Lung microvascular endothelial cell (primary cell): ENCODE measurements around the gene ADORA1. TPM values are rescaled to one million over a fixed set of nuclear protein-coding genes. Genes with fewer than 3 reads are reported as not detected.

ENCODE experiments used
- DNase-seq, 2 donors: peaks; one replicate each; pipeline versions ENCODE4 v3.0.0 to v3.0.0-alpha.2; 2010; ENCODE audit warnings: low read depth in 2 of 2
- total RNA-seq: library from RNA; depleted of rRNA; stranded (reverse); fragments of >200 nt; gene quantifications from 2 replicates; pipeline ENCODE4 v1.2.1, GENCODE V29; 2014

Gene ADORA1
- total RNA-seq, 1 donor from 2014 or later: not detected

DNA sequence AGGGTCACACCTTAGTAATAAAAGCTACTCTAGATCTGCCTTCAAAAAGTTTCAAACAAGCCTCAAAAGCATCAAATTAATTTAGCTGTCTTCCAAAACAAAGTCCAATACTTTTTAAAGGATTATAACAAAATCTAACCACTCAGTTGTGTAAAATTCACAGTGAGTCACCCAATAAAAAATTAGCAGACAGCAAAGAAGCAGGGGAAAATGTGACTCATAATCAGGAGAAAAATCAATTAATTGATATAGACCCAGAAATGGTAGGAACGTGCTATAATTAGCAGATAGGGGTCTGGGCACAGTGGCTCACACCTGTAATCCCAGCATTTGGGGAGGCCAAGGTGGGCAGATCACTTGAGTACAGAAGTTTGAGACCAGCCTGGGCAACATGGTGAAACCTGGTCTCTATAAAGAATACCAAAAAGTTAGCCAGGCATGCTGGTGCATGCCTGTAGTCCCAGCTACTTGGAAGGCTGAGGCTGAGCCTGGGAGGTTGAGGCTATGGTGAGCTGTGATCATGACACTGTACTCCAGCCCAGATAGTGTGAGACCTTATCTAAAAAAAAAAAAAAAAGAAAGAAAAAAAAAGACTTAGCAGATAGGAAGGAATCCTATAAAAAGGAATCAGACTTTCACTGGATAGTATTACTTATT lies 33.6 kb upstream of the ADORA1 start:
- DNase-seq: no peak

DNA sequence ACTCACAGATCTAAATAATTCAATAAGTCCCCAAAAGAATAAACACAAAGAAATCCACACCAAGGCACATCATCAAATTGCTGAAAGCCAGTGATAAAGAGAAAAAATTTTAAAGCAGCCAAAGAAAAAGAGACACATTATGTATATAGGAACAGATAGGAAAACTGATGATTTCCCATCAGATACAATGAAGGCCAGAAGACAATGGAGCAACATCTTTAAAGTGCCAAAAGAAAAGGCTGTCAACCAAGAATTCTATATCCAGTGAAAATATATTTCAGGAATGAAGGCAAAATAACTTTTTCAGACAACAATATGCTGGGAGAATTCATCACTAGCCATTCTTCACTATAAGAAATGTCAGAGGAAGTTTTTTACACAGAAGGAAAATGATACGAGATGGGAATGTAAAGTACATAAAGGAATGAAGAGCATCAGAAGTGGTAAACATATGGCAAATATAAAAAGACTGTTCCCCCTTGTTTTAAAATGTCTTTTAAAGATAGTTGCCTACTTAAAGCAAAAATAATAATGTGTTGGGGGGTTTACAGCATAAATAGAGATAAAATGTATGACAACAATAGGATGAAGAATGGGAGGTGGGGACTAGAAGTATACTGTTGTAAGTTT lies 32.4 kb upstream of the ADORA1 start:
- no peak for DNase-seq

DNA sequence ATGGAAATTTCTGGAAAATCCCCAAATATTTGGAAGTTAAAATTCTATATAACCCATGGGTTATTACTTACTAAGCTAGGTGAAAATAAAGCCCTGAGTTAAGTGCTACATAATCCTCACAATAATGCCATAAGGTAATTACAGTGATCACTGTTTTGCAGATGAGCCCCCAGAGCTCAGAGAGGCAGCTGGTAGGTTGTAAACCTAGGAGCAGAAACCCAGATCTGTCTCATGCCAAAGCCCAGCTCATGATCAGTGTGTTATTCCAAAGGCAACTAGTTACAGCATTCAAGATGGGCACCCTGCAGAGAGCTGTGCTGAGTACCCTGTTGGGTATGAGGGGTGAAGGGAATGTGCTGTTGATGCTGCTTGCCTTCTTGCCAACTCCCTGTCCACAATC lies 31.0 kb upstream of the ADORA1 start:
- no peak for DNase-seq

DNA sequence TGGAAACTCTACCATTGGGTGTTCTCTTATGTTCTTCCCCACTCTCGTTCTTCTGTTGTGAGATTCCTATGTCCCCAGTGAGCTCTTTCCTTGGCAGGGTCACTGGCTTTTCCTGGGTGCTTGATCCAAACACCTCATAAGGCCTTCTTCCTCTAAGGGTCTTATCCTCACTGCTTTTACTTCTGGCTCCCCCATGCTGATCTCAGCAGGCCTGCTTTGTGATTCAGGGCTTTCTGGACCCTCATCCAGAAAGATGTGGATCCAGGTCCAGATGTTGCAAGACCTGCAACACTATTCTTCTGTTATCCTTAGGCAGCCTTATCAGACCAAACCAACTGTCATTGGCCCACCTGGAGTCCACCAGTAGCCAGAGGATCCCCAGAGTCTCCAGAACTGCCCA lies 30.5 kb upstream of the ADORA1 start:
- DNase-seq: no peak

DNA sequence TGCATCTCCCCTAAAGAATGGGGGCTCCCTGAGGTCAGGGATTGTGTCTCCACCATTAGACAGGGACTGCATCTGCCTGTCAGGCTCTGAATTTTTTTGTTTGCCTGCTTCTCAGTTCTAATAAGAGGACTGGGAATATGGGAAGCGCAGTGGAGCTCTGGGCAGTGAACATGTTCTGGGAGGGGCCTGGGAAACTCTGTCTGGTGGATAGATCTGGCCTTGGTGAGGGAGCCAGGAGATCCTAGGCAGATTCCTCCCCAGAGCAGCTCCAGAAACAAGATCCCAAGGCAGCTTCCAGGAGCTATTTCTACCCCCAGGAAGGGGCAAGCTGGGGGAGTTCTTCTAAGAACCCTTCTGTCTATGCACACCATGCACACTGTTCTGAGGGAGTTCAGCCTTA lies 29.1 kb upstream of the ADORA1 start:
- no peak for DNase-seq

DNA sequence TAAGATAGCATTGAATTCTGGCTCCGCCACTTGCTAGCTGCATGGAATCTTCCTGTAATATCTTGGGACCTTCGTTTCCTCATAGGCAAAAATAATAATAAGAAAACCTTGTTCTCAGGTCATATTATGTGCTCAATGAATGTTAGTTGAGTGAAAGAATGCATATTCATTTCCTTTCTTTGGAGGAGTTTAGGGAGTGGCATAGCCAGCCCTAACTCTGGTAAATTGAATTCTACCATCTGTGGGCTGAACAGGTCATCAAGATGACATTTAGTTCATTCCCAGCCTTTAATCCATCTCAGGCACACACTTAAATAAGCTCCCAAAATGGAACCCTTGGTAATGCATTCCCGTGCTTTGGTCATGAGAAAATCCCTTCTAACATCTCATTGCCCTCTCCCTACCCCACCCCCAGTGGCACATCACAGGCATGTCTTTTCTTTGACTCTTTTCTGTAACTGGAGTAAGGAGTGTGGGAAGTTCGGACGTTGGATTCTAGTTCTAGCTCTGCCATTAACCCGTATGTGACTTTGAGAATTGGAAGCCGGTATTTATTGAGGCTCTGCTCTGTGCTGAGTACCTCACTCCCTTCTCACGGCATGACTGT lies 28.5 kb upstream of the ADORA1 start:
- no peak for DNase-seq

DNA sequence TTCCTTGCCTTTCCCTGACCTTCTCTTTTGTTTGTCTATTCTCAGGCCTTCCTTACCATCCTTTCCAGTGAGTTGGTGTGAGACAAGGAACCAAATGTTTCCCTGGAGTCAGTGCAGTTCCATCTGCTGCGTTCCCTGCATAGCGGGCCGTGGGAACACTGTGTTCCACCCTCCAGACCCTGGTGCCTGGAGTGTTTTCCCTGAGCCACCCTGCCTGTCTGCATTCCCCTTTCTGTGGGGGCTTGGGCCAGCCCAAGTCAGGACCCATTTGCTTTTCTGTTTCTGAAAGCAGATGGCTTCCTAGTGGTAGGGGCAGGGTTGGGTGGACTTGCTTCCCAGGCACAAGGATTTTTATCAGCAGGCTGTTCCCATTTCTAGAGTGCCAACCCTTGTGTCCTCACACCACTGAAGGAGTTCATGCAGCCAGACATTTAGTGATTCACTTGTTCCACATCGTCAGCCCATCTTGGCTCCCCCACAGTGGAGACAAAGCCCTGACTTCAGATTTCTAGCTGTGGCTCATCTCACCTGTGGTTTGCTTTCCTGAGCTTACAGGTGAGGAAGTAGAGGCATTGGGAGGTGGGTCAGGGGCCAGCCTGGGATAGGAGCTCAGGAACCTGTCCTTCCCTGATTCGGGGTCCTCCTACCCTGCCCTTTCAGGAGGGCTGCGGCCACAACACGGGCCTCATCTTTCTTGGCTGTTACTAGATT lies 27.6 kb upstream of the ADORA1 start:
- no peak for DNase-seq

DNA sequence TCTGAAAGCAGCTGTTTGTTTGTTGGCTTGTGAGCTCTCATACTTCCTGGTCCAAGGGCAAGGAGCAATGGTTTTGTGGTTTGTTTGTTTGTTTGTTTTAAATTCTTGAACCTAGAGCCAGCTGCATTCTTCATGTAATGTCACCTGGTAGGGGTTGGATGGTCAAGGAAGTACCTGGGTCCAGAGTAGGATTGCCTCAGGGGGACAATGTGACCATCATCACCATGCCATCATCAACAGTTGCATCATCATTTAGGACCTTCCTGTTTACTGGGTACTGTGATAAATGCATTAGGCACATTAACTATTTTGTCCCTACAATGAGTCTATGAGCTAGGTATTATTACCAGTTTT lies 27.0 kb upstream of the ADORA1 start:
- DNase-seq: no peak

DNA sequence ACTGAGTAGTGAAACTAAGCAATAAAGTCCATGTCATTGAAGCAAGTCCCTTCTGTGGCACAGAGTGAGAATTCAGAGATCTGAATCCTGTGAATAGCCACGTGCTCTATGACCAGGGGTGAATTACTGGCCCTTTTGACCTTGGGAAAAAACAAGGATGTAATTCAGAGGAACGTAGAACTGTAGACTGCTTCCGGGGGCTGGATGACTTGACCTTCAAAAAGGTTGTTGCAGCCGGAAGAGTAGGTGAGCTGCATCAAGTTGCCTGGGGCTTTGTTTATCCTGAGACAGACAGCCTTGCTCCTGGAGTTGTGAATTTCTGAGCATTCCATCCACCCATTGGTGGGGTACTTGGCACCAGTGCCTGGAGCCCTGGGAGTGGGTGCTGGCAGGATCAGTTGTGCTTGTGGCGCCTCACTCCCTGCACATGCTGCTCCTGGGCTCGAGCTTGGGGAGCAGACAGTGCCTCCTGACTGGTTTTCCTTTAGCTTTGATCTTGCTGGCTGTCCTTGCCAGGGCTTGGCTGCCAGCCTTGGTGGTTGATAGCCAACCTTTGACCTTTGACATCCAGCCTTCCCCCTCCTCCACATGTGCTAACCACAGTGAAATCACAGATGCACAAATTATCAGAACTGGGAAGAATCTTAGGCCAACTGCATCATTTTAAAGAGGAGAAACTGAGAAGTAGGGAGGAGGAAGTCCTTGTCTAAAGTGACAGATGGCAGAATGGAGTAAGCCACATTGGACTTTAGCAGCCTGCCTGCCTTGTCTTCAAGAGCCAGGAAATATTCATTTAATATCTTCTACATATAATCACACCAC lies 25.5 kb upstream of the ADORA1 start:
- DNase-seq: no peak

DNA sequence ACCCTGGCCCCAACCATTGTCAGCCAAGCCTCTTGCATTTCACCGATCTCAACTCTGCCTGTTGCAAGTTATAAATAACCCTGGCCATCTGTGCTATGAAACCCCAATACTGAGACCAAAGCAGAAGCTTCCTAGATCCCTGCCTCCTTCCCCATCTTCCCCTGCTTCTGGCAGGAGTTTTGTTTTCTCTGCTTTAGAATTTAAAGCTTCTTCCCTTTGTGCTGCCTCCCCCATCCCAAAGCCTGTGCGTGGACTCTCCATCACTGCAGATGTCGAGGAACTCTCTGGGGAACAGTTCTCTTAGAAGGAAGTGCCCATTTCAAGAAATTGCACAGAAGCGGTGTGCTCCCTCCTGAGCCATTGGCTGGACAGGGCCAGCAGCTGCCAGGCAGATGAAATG lies 24.3 kb upstream of the ADORA1 start:
- no peak for DNase-seq

DNA sequence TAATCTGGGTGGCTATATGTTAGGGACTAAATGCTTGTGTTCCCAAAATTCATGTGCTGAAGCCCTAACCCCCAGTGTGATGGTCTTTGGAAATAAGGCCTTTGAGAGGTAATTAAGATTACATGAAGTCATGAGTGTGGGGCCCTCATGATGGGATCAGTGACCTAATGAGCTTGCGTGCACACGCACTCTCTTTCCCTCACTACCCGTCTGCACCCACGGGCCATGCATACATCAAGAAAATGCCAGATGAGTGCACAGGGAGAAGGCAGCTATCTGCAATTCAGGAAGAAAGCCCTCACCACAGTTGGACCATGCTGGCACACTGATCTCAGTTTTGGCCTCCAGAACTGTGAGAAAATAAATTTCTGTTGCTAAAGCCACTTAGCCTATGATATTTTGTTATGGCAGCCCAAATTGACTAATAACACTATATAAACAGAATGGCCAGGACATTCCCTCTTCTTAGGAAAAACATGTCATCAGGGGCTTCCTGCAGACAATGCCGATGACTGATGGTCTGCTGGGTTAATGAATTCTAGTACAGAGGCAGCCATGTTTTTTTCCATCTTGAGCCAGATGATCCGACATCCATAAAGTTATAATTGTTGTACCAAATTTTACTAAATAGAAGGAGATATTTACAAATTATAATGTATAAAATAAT lies 23.6 kb upstream of the ADORA1 start:
- peak; percentile 40 to 73 for DNase-seq

DNA sequence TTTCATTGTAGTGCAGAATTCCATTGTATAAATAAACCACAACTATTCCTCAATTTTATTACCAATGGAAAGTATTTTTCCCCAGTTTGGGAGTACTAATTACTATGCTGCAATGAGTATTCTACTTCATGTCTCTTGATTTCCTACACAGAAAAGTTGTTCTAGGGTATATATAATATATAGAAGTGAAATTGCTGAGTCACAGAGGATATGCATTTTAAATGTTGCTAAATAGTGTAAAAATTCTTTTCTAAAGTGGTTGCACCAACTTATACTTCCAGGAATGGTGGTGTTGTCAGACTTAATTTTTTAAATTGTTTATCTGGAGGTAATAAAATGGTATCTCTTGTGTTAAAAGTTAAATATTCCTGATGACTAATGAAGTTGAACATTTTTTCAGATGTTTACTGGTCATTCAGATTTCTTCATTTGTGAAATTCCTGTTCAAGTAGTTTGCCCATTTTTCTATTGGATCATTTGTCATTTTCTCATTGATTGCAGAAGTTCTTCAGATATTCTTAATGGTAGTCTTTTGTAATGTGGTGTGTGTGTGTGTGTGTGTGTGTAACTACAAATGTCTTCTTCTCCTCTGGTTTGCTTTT lies 22.6 kb upstream of the ADORA1 start:
- DNase-seq: no peak

DNA sequence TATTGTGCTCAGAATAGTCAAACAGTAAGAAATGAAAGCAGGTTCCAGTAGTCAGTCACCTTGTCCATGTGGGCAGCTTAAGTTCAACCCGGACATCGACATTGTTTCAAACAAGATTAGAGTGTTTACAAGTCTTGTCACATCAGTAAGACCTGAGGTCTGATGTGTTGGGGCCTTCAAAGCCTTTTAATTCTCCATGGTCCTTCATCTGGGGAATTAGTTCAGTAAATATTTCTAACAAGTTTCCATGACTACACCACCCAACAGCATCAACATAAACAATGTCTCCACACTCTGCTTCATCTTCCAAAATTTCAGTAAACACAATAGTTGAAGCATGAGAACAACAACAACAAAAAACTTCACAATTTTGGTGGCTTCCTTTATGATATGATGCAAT lies 15.1 kb upstream of the ADORA1 start:
- DNase-seq: no peak

DNA sequence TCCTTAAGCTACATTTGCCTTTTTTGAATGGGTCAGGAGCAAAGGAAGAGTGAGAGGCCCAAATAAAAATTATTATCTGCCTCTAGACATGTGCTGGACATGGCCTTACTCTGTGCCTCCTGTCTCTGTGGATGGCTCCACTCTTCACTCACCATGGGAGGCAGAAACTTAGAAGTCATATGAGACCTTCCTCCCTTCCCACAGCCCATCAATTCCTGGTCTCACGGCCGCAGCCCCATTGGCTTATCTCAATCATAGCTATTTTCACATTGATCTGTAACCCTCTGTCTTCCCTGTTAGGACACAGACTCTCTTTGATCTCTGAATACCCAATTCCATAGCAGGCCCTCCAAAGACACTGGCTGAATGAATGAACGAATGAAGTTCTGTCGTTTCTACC lies 14.2 kb upstream of the ADORA1 start:
- no peak for DNase-seq

DNA sequence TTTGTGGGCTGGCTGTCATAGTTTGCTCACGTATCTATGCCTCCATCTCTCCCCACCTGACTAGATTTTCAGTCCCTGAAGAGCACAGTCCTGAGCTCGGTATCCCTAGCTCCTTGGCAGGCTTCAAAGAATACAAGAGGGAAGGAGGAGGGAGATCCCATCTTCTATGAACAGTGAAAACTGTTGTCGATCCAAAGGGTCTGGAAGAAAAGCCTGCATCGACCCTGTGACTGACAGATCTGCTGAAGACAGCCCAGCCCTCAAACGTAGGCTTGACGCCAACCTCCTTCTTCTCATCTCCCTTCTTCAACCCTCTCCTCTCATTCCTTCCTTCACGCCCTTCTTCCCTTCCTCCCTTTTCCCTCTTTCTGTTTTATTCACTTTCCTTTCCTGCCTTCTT lies 13.3 kb upstream of the ADORA1 start:
- no peak for DNase-seq

DNA sequence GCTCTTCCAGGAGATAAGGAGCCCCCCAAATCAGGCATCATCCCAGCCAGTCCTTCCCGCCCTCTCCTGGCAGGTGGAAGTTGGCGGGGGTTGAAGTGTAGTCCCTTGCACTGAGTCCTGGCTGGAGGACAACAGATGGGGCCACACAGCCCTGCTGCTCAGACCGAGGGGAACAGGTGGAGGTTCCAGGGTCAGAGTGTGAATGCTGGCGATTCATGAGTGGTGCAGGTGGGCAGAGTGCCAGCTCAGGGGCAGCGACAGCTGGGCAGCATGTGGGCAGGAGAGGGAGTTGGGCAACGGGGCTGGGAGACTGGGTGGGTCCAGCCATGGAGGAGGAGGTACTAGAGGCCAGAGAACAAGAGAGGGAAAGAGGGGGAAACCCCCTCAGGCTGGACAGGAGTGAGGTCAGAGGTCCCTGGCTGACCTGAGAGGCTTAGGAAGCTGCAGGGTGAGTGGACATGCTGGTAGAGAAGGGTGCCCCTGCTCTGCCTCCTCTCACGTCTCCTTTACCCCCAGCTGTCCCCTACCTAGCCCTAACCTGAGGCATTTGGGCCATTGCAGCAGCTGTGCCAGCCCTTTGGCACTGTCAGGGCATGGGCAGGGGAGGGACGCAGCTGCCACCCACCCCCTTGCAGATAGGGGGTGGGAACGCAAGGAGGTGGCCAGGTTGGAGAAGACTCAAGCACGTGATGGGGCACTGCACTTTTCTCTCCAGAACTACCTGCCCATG lies 11.3 kb upstream of the ADORA1 start:
- DNase-seq: no peak

DNA sequence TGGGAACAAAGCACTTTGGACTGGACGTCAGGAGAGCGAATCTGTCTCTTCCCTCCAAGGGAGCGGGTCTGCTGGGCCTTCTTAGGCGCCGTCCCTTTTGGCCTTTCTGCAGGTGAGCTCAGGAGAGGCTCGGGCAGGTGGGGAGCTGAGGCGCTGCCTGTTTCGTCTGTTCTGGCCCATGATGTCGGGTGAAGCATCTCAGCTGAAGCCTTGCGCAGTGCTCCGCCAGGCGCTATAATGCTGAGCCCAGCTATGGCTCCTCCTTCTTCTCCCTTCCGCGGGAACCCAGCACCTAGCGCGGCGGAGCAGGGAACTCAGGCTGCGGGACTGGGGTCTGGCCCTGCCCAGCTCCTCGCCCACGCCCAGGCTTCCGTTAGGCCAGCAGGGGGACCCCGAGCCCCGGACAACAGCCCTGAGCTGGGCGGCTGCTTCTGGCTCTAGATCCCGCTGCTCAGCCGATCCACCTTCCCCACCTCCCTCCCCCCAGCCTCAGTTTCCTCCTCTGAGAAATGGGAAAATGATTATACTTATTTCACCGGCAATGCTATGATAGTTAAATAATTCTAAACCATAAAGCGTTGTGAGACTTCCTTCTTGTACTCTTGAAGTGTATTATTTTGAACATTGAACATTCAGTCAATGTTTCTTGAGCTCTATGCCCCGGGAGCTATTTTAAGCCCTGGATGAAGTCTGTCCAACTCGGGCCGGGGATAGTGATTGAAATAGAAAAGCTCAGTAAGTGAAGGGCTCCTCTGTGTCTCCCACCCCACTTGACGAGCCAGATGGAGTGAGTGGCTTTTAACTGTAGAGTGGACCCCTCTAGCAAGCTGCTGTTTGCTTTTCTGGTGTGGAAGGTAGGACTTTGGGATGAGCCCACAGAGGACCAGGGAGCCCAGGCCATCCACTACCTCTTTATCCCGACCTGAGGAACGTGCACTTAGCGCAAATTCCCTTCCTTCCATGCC lies 9.6 kb upstream of the ADORA1 start:
- peak; percentile 53 to 59 for DNase-seq

DNA sequence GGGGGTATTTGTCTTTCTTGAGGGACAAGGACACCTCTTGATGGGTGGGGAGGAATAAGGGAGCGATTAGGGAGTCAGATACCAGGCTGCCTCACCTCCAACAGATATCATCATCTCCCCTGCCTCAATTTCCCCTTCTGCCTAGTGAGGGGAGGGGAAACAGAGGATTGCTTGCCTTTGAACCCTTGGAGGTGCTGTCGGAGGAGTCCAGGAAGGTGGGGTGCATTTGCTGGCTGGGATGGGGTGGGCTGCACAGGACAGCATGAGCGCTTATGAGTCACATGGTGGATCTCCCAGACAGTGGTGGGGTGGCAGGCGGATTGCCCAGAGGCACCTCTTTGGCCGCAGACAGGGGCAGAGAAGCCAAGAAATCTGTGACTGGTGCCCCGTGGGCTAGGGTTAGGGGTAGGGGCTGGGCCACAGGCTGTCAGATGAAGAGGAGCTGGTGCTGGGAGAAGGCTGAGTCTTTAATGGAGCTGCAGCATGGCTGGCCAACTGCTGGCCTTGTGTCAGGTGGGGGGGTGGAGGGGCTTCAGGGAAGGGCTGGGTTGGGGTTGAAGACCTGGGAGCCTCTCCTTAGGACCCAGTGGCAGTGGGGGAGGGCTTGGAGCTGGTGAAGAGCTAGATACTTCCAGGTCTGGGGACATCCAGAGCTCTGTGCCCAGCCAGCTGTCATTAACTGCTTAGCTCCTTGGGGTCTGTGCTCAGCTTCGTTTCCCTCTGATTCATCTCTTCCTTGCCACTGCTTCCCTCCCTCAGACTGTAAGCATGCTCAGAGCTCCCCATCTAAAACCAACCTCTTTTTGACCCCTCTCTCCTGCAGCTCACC lies 7.0 kb upstream of the ADORA1 start:
- no peak for DNase-seq
